ENCODE data around the gene KMT2E.
A peak's percentile ranks its signal among the peaks of the same experiment; 100 is the strongest.

The KMT2E gene

DNA sequence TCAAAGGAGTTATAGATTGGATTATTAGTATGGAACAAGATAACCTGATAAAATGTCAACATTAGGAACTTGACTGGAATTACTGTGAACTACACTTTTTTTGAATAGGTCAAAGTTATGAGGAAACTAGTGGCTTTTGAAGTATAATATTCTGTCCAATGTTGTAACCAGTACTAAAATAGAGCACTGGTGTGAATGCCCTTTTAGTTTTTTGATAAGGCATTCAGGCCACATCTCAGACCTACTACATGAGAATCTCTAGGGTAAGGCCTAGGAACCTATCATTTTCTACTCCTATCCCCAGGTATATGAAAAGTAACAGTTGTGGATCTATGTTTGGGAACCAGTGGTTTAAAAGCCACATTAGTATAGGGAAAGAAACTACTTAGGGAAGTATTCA, 16.4 kb downstream of the KMT2E start:
- no peak overlapping the region for H3K4me3 ChIP-seq (ENCODE audit: low read depth in 1 of 2, low read length in 1 of 2)
- H3K9me3 ChIP-seq: no peaks in the 10 kb centered on the region
- H3K27ac ChIP-seq: peak overlapping the region; percentile 19
- no peaks in the 10 kb centered on the region for H3K27me3 ChIP-seq
- H3K4me1 ChIP-seq (ENCODE audit: control insufficient read depth in 1 of 2, insufficient read depth in 1 of 2, low read depth in 1 of 2, low read length in 1 of 2): peaks cover 36 to 61% of the 10 kb centered on the region in 2 experiments
- no peaks in the 10 kb centered on the region for H3K36me3 ChIP-seq
- no peak for TF ChIP-seq CTCF (IDR thresholded peaks at IDR 0.05)

GRCh38 chr7:105032553-105033214, 18.7 kb downstream of the KMT2E start:
- H3K27me3 ChIP-seq: no peaks in the 10 kb centered on the region
- TF ChIP-seq CTCF (IDR thresholded peaks at IDR 0.05): no peak
- H3K36me3 ChIP-seq: no peaks in the 10 kb centered on the region
- peak overlapping the region; percentile 67 for H3K27ac ChIP-seq
- no peak overlapping the region for H3K4me3 ChIP-seq (ENCODE audit: low read depth in 1 of 2, low read length in 1 of 2)
- peaks cover 25 to 54% of the 10 kb centered on the region in 2 experiments for H3K4me1 ChIP-seq (ENCODE audit: control insufficient read depth in 1 of 2, insufficient read depth in 1 of 2, low read depth in 1 of 2, low read length in 1 of 2)
- no peaks in the 10 kb centered on the region for H3K9me3 ChIP-seq

DNA sequence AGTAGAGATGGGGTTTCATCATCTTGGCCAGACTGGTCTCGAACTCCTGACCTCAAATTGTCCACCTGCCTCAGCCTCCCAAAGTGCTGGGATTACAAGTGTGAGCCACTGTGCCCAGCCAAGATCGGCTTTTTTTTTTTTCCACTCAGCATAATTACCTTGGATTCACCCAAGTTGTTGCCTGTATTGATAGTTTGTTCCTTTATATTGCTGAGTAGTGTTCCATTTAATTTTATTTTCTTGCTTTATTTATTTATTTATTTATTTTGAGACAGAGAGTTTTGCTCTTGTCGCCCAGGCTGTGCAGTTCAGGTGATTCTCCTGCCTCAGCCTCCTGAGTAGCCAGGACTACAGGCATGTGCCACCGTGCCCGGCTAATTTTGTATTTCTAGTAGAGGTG, 21.3 kb downstream of the KMT2E start:
- no peak for TF ChIP-seq CTCF (IDR thresholded peaks at IDR 0.05)

GRCh38 chr7:105036217-105037168, 22.5 kb downstream of the KMT2E start:
- H3K27me3 ChIP-seq: no peaks in the 10 kb centered on the region
- no peak for TF ChIP-seq CTCF (IDR thresholded peaks at IDR 0.05)
- H3K9me3 ChIP-seq: no peaks in the 10 kb centered on the region
- H3K4me3 ChIP-seq (ENCODE audit: low read depth in 1 of 2, low read length in 1 of 2): no peak overlapping the region
- H3K36me3 ChIP-seq: peaks cover 15% of the 10 kb centered on the region
- H3K4me1 ChIP-seq (ENCODE audit: control insufficient read depth in 1 of 2, insufficient read depth in 1 of 2, low read depth in 1 of 2, low read length in 1 of 2): peaks cover 25 to 42% of the 10 kb centered on the region in 2 experiments
- H3K27ac ChIP-seq: peak overlapping the region; percentile 23

More for the DNA sequence above, 21.3 kb downstream of the KMT2E start:
- H3K4me3 ChIP-seq (ENCODE audit: low read depth in 1 of 2, low read length in 1 of 2): no peak overlapping the region
- peaks cover 25 to 42% of the 10 kb centered on the region in 2 experiments for H3K4me1 ChIP-seq (ENCODE audit: control insufficient read depth in 1 of 2, insufficient read depth in 1 of 2, low read depth in 1 of 2, low read length in 1 of 2)
- H3K27ac ChIP-seq: peak overlapping the region; percentile 41
- no peaks in the 10 kb centered on the region for H3K9me3 ChIP-seq
- H3K27me3 ChIP-seq: no peaks in the 10 kb centered on the region
- H3K36me3 ChIP-seq: peaks cover 9% of the 10 kb centered on the region

GRCh38 chr7:105037319-105037718, 23.3 kb downstream of the KMT2E start:
- Histone ChIP-seq H3K27me3 (no peaks in the 10 kb centered on the region), H3K9me3 (no peaks in the 10 kb centered on the region), H3K4me3 (ENCODE audit: low read depth in 1 of 2, low read length in 1 of 2) (no peak overlapping the region), H3K4me1 (ENCODE audit: control insufficient read depth in 1 of 2, insufficient read depth in 1 of 2, low read depth in 1 of 2, low read length in 1 of 2) (peaks cover 25 to 42% of the 10 kb centered on the region in 2 experiments), H3K36me3 (peaks cover 23% of the 10 kb centered on the region), H3K27ac (peak overlapping the region; percentile 39)
- no peak for TF ChIP-seq CTCF (IDR thresholded peaks at IDR 0.05)

Measured in neutrophil (primary cell).